Colonic mucosa (tissue), 4 donors: Measurements from ENCODE around the gene PKP1. TPM values are rescaled to one million over a fixed set of nuclear protein-coding genes. Genes with fewer than 3 reads are reported as not detected.
A peak's percentile ranks its signal among the peaks of the same experiment; 100 is the strongest.

Experiments
- DNase-seq: peaks from one replicate; pipeline ENCODE4 v3.0.0-alpha.2; 2020
- H3K27ac ChIP-seq: fragments of 200-600 bp; one replicate; pipeline ENCODE4 v1.8.0; 2021
- H3K27me3 ChIP-seq: fragments of 200-600 bp; one replicate; pipeline ENCODE4 v1.8.0; 2021
- H3K36me3 ChIP-seq: fragments of 200-600 bp; one replicate; pipeline ENCODE4 v1.8.0; 2021
- H3K4me1 ChIP-seq: fragments of 200-600 bp; one replicate; pipeline ENCODE4 v1.8.0; 2021; ENCODE audit warnings: mild to moderate bottlenecking
- H3K4me3 ChIP-seq: fragments of 200-600 bp; one replicate; pipeline ENCODE4 v1.8.0; 2021
- H3K9ac ChIP-seq, 2 donors: one replicate each; pipeline ENCODE4 v1.7.0; 2013; ENCODE audit warnings: control low read depth in 2 of 2, low read depth in 2 of 2, low read length in 2 of 2
- H3K9me3 ChIP-seq: fragments of 200-600 bp; one replicate; pipeline ENCODE4 v1.8.0; 2021
- intact Hi-C: fragments of 100-400 bp; cut with DNase I; formaldehyde crosslinking; loops from one replicate; pipeline ENCODE4 v1.14.1; 2022
- total RNA-seq, 2 donors: library from RNA; stranded (reverse); fragmentation: NEBNext Ultra II Directional in 1 of 2; extraction: Animal tissue kit (Norgen Biotek cat#: 25700) in 1 of 2; gene quantifications; one replicate each; pipeline ENCODE4 v1.2.1, GENCODE V29; 2021
- TF ChIP-seq, protein P1 (sequence below): fragments of 200-600 bp; IDR thresholded peaks from one replicate; pipeline ENCODE4 v1.8.0; 2022; ENCODE audit warnings: antibody characterized with exemption, mild to moderate bottlenecking
- donor health status: healthy.
- donor health status: DM: no; HTN: no; CAD: no.
- donor health status: DM: no; HTN: no; CAD: no.

PKP1 gene
- total RNA-seq, 2 donors from 2014 or later = 0.54 to 0.74 TPM

DNA sequence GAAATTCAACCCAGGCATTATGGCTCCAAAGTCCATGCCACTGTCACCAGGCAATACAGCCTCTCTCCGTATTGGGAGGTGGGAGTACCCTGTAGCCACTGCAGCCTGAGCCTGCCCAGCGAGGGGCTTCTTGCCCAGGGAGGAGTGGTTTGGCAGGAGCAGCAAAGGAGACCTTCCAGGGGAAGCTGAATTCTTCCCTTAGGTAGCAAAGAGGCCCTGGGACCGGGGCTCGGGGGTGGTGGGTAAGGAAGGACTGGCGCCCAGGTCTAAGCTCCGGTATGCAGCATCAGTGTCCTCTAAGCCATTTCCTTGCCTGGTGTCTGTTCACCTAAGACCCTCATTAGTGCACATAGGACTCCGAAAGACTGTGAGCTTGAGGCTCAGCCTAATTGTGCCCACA is 77.2 kb downstream of the PKP1 start:
- H3K4me1 ChIP-seq = no peaks in the 10 kb centered on the region
- no peaks in the 10 kb centered on the region for H3K9me3 ChIP-seq
- H3K36me3 ChIP-seq = no peaks in the 10 kb centered on the region
- intact Hi-C loops = no loop called here
- no peak for DNase-seq
- no peak overlapping the region for H3K27ac ChIP-seq
- H3K4me3 ChIP-seq = no peak overlapping the region
- TF ChIP-seq, protein P1, sequence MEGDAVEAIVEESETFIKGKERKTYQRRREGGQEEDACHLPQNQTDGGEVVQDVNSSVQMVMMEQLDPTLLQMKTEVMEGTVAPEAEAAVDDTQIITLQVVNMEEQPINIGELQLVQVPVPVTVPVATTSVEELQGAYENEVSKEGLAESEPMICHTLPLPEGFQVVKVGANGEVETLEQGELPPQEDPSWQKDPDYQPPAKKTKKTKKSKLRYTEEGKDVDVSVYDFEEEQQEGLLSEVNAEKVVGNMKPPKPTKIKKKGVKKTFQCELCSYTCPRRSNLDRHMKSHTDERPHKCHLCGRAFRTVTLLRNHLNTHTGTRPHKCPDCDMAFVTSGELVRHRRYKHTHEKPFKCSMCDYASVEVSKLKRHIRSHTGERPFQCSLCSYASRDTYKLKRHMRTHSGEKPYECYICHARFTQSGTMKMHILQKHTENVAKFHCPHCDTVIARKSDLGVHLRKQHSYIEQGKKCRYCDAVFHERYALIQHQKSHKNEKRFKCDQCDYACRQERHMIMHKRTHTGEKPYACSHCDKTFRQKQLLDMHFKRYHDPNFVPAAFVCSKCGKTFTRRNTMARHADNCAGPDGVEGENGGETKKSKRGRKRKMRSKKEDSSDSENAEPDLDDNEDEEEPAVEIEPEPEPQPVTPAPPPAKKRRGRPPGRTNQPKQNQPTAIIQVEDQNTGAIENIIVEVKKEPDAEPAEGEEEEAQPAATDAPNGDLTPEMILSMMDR = no peak
- H3K9ac ChIP-seq = no peak overlapping the region
- H3K27me3 ChIP-seq = no peaks in the 10 kb centered on the region

DNA sequence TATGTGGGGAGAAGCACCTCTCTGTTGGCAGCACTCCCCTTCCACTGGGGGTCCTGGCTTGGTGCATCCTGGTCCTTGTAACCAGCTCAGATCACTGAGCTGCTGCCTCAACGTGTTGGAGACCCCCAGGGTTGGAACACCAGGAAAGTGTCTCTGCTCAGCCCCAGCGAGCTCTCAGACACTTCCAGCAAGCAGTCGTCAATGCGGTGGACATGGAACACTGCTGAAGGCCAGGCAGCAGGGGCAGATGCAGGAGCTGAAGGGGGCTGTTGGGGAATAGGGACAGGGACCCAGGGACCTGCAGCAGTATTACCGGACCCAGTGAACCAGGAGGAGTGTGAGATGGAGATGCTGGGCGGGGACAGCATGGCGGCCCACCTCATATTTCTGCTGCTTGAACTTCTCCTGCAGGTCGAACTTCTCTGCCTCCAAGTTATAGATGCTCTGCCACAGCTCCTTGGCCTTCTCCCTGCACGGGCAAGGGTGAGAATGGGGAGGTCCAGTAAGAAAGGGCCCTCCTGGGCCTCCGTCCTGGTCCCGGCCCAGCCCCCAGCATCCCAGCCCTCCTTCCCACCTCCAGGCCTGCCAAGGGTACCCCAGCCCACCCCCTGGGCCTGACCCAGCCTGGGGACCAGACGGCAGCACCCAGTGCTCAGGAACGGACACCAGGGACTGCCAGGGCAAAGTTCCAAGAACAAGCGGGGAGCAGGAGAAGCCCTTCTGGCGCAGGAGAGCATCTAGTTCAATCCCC is 77.8 kb downstream of the PKP1 start:
- no peaks in the 10 kb centered on the region for H3K9me3 ChIP-seq
- no peak for DNase-seq
- no peak overlapping the region for H3K27ac ChIP-seq
- H3K4me1 ChIP-seq = no peaks in the 10 kb centered on the region
- no peaks in the 10 kb centered on the region for H3K27me3 ChIP-seq
- intact Hi-C loops = loop anchor here (1.0 kb wide), 1 partner anchor 107 kb away; no protein-coding TSS in a partner anchor
- no peaks in the 10 kb centered on the region for H3K36me3 ChIP-seq
- H3K9ac ChIP-seq = no peak overlapping the region
- TF ChIP-seq, protein P1 = no peak
- no peak overlapping the region for H3K4me3 ChIP-seq

DNA sequence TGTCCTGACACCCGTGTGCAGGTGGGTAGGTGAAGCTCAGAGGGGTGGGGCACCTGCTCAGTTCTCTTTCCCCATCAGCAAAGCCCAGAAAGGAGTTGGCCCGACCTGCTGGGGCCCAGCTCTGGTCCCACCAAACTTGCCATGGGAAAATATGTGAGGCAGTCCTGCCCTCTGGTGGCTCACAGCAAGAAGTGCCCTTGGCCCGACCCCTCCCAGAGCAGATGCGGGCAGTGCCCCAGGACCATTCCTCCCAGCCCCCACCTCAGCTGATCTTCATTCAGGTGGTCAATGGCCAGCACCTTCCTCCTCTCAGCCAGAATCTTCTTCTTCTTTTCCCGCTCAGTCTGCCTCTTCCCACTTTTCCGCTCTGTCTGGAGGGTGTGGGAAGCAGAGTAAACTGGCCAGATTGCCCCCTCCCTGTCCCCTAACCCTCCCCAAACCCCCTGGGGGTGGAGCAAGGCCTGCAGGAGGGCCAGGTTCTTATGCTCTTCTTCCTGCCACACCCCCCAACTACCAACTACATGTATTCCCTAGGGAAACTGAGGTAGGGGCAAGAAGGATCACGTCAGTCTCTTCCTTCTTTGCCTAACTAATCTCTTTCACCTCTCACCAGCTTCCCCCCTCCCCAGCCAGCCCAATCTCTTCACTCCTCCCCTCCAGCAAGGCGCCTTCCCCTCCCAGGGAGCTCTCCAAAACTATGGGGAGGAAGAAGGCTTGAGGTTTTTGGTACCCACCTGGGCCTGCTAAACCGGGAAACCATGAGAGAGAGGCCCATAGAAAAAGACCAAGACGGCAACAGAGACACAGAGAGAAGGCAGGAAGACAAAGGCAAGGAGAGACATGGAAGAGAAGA is 78.6 kb downstream of the PKP1 start:
- Histone ChIP-seq H3K4me3 (no peak overlapping the region), H3K4me1 (no peaks in the 10 kb centered on the region), H3K9me3 (no peaks in the 10 kb centered on the region), H3K27ac (no peak overlapping the region), H3K9ac (no peak overlapping the region), H3K36me3 (no peaks in the 10 kb centered on the region), H3K27me3 (no peaks in the 10 kb centered on the region)
- TF ChIP-seq, protein P1 = peak; percentile 84
- intact Hi-C loops = loop anchor here (1.0 kb wide), 1 partner anchor 108 kb away; no protein-coding TSS in a partner anchor
- peak; percentile 38 for DNase-seq

- H3K27me3 ChIP-seq = no peaks in the 10 kb centered on the region
- no peak overlapping the region for H3K27ac ChIP-seq
- H3K4me3 ChIP-seq = no peak overlapping the region
- H3K4me1 ChIP-seq = no peaks in the 10 kb centered on the region
- no peaks in the 10 kb centered on the region for H3K9me3 ChIP-seq
- DNase-seq = no peak
- no peak overlapping the region for H3K9ac ChIP-seq
- intact Hi-C loops = no loop called here
- H3K36me3 ChIP-seq = no peaks in the 10 kb centered on the region
- TF ChIP-seq, protein P1 = no peak
These were observed 79.6 kb downstream of the PKP1 start for GRCh38 chr1:201362906-201363305.

DNA sequence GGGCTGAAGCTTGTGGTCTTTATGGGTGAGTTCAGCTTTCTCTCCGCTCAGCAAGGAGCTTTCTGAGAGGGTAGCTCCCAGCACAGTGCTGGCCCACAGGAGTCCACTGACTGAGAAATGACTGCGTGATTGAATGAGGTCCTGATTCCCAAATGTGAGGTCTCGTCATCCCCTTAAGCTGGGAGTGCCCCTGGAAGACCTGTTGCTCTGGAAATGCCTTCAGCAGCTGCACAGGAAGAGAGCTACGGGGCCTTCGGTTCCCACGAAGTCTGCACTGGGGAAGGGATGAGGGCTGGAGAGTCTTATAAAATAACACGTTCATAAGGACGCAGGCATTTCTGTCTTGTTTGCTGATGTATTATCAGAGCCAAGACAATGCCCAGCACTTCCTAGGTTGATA is 80.2 kb downstream of the PKP1 start:
- H3K4me1 ChIP-seq = no peaks in the 10 kb centered on the region
- H3K36me3 ChIP-seq = no peaks in the 10 kb centered on the region
- DNase-seq = no peak
- intact Hi-C loops = no loop called here
- TF ChIP-seq, protein P1 = no peak
- no peak overlapping the region for H3K4me3 ChIP-seq
- no peak overlapping the region for H3K27ac ChIP-seq
- no peak overlapping the region for H3K9ac ChIP-seq
- H3K9me3 ChIP-seq = no peaks in the 10 kb centered on the region
- no peaks in the 10 kb centered on the region for H3K27me3 ChIP-seq
